Right renal cortex interstitium (tissue), 3 donors: ENCODE measurements around the gene RAD51B. TPM values are rescaled to one million over a fixed set of nuclear protein-coding genes. Genes with fewer than 3 reads are reported as not detected.
"Not testable (repeated sequence)": the region's sequence is repeated elsewhere in the genome, so short reads cannot be mapped to it uniquely, and the experiment has no call there.

ENCODE experiments used
- DNase-seq, 3 donors: peaks; one replicate each; pipeline ENCODE4 v3.0.0-alpha.2; 2013; ENCODE audit warnings: low read depth in 3 of 3, low spot score in 2 of 3
- polyA plus RNA-seq, 3 donors: library from polyadenylated mRNA; unstranded; fragments of 120-200 nt; gene quantifications; one replicate each; pipeline ENCODE4 v1.2.1, GENCODE V29; 2013; ENCODE audit not compliant: insufficient read length in 3 of 3

Gene RAD51B
- polyA plus RNA-seq, 3 donors: 11.3 to 11.9 (median 11.6) TPM

- DNase-seq: peak in 2 of 3 donors; percentile 49 to 60
These were observed 938.1 kb downstream of the RAD51B start for GRCh38 chr14:68757618-68758081.

- DNase-seq: no peak
These were observed 938.7 kb downstream of the RAD51B start for GRCh38 chr14:68758301-68758700.

GRCh38 chr14:68759017-68759560, 939.5 kb downstream of the RAD51B start:
- no peak for DNase-seq

DNA sequence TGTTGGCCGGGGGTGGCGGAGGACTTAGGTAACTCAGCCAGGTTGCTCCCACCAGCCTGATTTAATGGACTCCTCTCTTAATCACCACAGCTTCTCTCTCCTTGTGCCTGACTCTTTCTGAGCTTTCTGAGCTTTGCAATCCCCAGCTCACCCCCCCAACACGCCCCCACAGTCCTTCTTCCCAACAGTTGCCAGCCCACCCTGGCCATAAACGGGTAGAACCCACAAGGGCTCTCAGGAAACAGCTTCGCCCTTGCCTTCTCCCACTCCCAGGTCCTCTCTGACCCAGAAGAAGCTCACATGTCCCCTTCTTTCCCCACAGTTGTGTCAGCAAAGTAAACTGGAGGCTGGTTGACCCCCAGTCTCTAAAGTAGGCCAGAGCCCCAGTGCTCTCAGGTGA, 940.4 kb downstream of the RAD51B start:
- no peak for DNase-seq

DNA sequence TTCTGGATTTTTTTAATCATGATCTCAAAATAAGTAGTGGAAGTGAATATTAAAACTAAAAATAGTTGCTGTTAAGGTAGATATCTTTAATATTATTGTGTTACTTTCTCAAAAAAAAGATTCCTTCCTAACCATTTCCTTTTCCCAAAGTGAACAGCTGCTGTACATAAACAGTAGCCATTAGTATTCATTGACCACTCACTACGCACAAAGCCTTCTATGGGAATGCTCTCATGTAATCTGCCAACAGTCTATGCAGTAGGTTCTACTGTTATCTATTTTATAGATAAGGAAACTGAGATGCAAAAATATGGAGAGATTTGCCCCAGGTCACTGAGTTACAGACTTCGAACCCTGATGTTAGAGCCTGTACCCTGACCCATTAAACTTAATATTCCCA, 941.2 kb downstream of the RAD51B start:
- DNase-seq: no peak

- DNase-seq: no peak
These were observed 941.8 kb downstream of the RAD51B start for GRCh38 chr14:68761391-68761790.

- DNase-seq: peak in 1 of 3 donors; percentile 81
These were observed 943.6 kb downstream of the RAD51B start for GRCh38 chr14:68762953-68763764.

DNA sequence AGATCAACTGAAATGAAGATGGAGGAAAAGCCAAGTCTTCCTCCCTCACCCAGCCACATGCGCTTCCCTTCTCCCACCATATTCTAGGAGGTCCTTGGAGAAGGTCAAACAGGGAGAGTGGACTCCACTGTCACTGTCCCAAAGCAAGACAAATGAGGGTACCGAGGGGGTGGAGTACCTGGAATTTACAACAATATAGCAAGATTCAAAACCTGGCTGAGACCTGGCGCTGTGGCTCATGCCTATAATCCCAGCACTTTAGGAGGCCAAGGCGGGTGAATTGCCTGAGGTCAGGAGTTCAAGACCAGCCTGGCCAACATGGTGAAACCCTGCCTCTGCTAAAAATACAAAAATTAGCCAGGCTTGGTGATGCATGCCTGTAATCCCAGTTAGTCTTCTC, 944.3 kb downstream of the RAD51B start:
- DNase-seq: not testable (repeated sequence)

DNA sequence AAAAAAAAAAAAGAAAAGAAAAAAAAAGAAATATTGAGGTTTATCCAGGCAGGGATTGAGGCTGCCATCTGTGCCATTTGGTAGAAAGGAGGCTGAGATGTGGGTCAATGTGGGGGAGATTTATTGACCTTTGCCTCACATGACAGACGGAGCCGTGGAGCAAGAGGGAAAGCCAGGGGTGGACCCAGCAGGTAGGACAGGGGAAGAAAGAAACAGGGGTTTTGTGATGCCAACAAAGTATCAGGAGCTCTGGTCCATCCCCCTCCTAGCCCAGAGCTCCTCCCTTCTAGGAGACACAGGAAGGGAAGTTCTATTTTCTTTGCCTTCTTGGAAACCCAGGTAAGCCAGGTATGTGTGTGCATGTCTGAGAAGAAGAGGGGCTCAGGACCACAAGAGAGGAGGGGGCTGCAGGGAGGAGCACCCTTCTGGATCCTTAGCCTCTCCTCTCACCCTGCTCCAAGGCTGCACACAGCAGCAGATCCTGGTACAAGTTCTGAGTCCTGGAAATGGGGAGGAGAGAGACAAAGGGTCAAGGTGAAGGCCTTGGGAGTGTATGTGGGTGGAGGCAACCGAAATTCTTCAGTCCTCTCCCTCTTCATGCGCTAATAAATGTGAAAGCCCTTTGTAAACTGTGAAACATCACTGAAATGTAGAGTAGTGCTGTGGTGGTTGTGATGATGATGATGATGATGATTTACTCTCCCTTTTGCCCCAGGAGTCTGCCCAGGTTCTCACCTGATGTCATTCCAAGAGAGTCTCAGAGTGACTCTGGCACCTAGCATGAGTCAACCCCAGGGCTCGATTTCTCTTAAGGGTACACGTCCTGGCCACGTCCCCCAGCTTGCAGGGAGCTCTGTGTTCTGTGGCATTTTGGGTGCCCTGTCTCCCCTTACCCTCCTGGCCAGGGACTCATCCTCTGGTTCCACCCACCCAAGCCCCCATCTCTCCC, 947.0 kb downstream of the RAD51B start:
- no peak for DNase-seq

GRCh38 chr14:68767248-68767645, 947.7 kb downstream of the RAD51B start:
- no peak for DNase-seq

DNA sequence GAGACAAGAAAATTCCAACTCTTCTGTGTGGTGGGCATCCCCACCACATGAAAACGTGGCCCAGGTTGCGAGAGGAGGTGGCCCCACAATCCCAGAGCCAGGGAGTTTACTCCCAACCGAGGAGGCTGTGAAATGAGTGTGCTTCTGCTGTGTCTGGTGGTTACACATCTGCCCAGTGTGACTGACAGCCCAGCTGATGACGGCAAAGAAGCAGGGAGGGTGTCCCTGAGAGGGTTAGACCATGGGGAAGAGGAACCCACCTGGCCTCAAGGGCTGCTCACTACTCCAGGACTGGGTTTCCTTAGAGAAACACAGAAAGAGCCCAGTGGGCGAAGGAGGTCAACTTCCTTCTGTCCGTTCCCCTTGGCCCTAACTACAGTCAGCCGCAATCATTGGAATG, 948.7 kb downstream of the RAD51B start:
- DNase-seq: no peak

GRCh38 chr14:68770051-68770450, 950.5 kb downstream of the RAD51B start:
- DNase-seq: no peak

DNA sequence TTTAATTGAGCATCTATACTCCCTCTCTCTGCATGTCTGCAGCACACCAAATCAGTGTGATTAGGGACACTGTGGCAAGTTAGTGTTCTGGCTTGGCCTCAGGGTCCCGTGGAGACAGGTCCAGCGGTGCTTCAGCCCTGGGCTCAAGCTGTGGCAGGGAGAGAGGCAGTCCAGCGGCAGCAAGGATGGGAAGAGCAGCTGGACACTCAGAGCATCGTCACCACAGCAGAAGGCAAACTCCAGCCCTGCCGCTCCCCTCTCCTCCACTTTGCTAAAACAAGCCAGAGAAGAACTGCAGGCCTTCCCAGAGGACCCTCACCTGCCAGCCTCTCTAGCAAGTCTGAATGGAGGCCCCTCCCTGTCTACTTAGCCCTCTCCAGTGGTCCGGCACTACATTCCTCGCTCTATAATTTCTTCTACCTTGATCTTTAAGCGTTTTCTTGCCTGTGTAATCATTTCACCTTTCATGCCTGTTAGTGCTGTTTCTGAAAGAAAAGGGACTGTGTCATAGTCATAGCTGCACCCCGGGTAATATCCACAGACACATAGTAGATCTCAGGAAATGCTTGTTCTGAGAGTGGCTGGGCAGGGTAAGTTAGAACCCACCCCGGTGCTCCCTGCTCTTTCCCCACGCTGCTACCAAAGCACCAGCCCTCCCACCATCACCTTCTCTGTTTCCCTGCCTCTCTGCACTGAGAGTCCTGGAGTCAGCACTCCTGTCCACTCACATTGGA, 951.1 kb downstream of the RAD51B start:
- DNase-seq: no peak

DNA sequence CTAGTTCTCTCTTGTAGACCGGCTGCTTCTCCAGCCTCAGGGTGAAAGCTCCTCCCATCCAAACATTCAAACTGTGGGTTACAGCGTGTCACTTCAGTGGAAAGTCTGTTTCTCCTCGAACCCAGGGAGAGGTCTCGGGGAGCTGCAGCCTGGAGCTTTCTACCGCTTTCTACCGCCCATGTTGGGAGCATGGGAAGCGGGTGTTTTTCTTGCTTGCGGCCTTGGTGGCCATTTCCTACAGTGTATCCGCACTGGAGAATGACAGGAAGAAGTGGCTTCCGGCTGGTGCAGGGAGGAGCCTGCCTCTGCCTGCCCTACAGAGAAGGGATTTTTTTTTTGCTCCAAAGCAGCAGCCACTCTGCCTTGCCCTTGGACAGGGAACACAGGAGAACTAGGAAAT, 952.1 kb downstream of the RAD51B start:
- no peak for DNase-seq

DNA sequence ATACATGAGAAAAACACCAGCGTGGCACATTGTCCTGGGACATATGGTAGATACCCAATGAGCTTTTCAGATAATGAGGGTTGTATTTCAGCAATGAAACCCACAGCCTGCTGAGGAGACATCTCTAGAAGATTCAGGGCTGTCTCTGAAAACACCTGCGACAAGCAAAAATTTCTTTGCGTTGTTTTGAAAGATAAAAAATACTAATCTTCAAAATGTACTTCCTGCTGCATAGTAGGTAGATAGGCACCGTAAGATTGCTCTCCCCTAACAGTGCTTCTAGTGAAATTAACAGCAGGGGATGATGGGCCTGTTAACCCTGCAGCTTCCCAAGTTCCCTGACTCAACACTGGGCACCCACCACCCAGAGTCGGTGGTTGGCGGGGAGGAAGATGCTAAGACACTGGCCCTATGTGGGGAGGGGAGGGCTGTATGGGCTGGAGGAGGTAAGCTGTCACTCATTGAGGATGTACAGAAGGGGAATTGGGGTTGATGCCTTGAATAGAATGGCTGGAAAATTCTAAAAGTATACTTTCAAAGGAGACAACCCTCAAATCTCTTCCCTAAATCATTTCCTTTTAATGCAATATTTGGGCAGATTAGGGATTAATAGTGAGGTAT, 953.3 kb downstream of the RAD51B start:
- no peak for DNase-seq

GRCh38 chr14:68774771-68775613, 955.4 kb downstream of the RAD51B start:
- DNase-seq: no peak

- no peak for DNase-seq
These were observed 956.1 kb downstream of the RAD51B start for GRCh38 chr14:68775614-68776126.

DNA sequence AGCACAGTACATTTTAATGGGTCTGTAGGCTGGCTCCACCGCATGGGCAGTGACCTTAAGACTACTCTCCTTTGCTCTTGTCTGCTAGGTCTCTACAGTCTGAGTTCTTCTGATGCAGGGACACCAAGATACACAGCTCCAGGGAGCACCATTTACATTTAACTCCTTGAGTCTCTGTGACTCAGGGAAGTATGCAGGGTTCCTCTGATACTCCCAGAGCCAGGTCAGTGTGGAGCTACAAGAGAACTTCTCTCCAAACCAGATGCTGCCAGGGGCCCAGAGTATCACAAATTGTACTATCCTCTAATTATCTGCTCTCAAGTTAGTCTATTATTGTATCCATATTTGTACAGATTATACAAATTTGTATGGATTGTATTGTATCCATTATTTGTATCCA, 958.1 kb downstream of the RAD51B start:
- DNase-seq: no peak
